HCT116 (cell line): ENCODE data around the gene MYO7A. TPM values are rescaled to one million over a fixed set of nuclear protein-coding genes. Genes with fewer than 3 reads are reported as not detected.

Experiments
- ATAC-seq: fragments of 200-7000 bp; cut with Tn5 transposase; 2 replicates; pipeline ENCODE4 v1.9.1; 2020; ENCODE audit warnings: mild to moderate bottlenecking, moderate library complexity
- BruUV-seq: library from RNA; stranded (reverse); fragments of 400-500 nt; replicated peaks from 2 replicates; lab custom pipeline; 2021; lab: Mats Ljungman, UMichigan
- CTCF ChIA-PET: fragments of 300-600 bp; sonication (Branson Sonifier 250); formaldehyde crosslinking; loops from one replicate; lab custom pipeline; 2021; ENCODE audit warnings: antibody characterized with exemption; lab: Charles Lee
- POLR2A ChIA-PET: fragments of 300-600, 350-600 bp; sonication (Branson Sonifier 250); formaldehyde crosslinking; loops from one replicate; lab custom pipeline; 2021; ENCODE audit warnings: antibody characterized with exemption; lab: Charles Lee
- RAD21 ChIA-PET, 2 experiments: fragments of 300-600 bp; sonication (Branson Sonifier 250); formaldehyde crosslinking; loops; one replicate each; lab custom pipeline; 2023; ENCODE audit warnings: low total read pairs in 2 of 2; ENCODE audit not compliant: uncharacterized antibody in 2 of 2, unreplicated experiment in 2 of 2, low non-redundant PET in 1 of 2; lab: Charles Lee
- DNase-seq: peaks from one replicate; pipeline ENCODE4 v3.0.0-alpha.2; 2010; ENCODE audit warnings: low read depth, low spot score
- H2AFZ ChIP-seq: fragments of 200-600 bp; shearing (Covaris generic), sonication (generic); 2 replicates; pipeline ENCODE4 v1.6.1; 2017; ENCODE audit warnings: low read depth, mixed run types, mixed read lengths, antibody characterized with exemption, low read length; ENCODE audit not compliant: poor library complexity, severe bottlenecking
- H3K27ac ChIP-seq: 2 replicates; pipeline ENCODE4 v1.5.1; 2012; ENCODE audit warnings: low read depth, low read length
- H3K27me3 ChIP-seq: fragments of 200-600 bp; sonication (generic); 2 replicates; pipeline ENCODE4 v1.6.1; 2016; ENCODE audit warnings: mixed run types, low read length, mixed read lengths; ENCODE audit not compliant: insufficient read depth
- H3K36me3 ChIP-seq, 2 experiments: fragments of 200-500 bp in 1 of 2; fragments of 200-600 bp in 1 of 2; sonication (Bioruptor generic) in 1 of 2; sonication (generic) in 1 of 2; 2 replicates each; pipeline versions ENCODE4 v1.5.1 to v1.6.1; 2014 to 2016; ENCODE audit warnings: low read length in 2 of 2, inconsistent platforms in 1 of 2, mixed read lengths in 1 of 2, mixed run types in 1 of 2; ENCODE audit not compliant: insufficient read depth in 2 of 2, control insufficient read depth in 1 of 2
- H3K4me1 ChIP-seq, 2 experiments: fragments of 200-600 bp in 1 of 2; sonication (generic) in 1 of 2; 2 replicates each; pipeline versions ENCODE4 v1.5.1 to v1.6.1; 2012 to 2017; ENCODE audit warnings: low read length in 2 of 2, inconsistent platforms in 1 of 2, mild to moderate bottlenecking in 1 of 2, mixed read lengths in 1 of 2, mixed run types in 1 of 2, moderate library complexity in 1 of 2; ENCODE audit not compliant: insufficient read depth in 2 of 2, control insufficient read depth in 1 of 2
- H3K4me2 ChIP-seq: fragments of 200-600 bp; sonication (generic); 2 replicates; pipeline ENCODE4 v1.6.1; 2017; ENCODE audit warnings: mixed run types, low read length, mixed read lengths
- H3K4me3 ChIP-seq, 2 experiments: fragments of 200-600 bp in 1 of 2; sonication (generic) in 1 of 2; replicated peaks in 1 of 2; 2 replicates each; pipeline ENCODE4 v1.5.1; 2011 to 2016; ENCODE audit warnings: low read length in 2 of 2, control low read depth in 1 of 2, low read depth in 1 of 2, mild to moderate bottlenecking in 1 of 2, mixed read lengths in 1 of 2, mixed run types in 1 of 2
- H3K79me2 ChIP-seq: fragments of 200-600 bp; sonication (generic); 2 replicates; pipeline ENCODE4 v1.6.1; 2017; ENCODE audit warnings: mild to moderate bottlenecking, mixed run types, low read length, moderate library complexity, mixed read lengths; ENCODE audit not compliant: insufficient read depth
- H3K9ac ChIP-seq: fragments of 200-600 bp; sonication (generic); 2 replicates; pipeline ENCODE4 v1.6.1; 2016; ENCODE audit warnings: low read length, mixed read lengths
- H3K9me2 ChIP-seq: fragments of 200-600 bp; sonication (generic), shearing (Covaris generic); 2 replicates; pipeline ENCODE4 v1.6.1; 2017; ENCODE audit warnings: mixed run types, mild to moderate bottlenecking, moderate library complexity; ENCODE audit not compliant: insufficient read depth
- H3K9me3 ChIP-seq, 2 experiments: fragments of 200-500 bp in 1 of 2; fragments of 200-600 bp in 1 of 2; sonication (Bioruptor generic) in 1 of 2; sonication (generic) in 1 of 2; 2 replicates each; pipeline ENCODE4 v1.6.1; 2014 to 2017; ENCODE audit warnings: low read length in 2 of 2, mixed read lengths in 2 of 2, inconsistent platforms in 1 of 2, low read depth in 1 of 2, mild to moderate bottlenecking in 1 of 2, mixed run types in 1 of 2, moderate library complexity in 1 of 2; ENCODE audit not compliant: control insufficient read depth in 1 of 2, insufficient read depth in 1 of 2
- H4K20me1 ChIP-seq: fragments of 200-600 bp; sonication (generic), shearing (Covaris generic); 2 replicates; pipeline ENCODE4 v1.6.1; 2017; ENCODE audit warnings: mixed run types, mild to moderate bottlenecking, moderate library complexity; ENCODE audit not compliant: insufficient read depth
- CBX3 ChIP-seq: IDR thresholded peaks from 2 replicates; pipeline ENCODE4 v1.6.1; 2012; ENCODE audit warnings: low read depth
- CEBPB ChIP-seq: IDR thresholded peaks from 2 replicates; pipeline ENCODE4 v1.6.1; 2012; ENCODE audit warnings: low read depth
- EGR1 ChIP-seq: IDR thresholded peaks from 2 replicates; pipeline ENCODE4 v1.6.1; 2012; ENCODE audit warnings: low read depth
- ELF1 ChIP-seq: IDR thresholded peaks from 2 replicates; pipeline ENCODE4 v1.6.1; 2012; ENCODE audit warnings: low read depth, borderline replicate concordance
- EZH2phosphoT487 ChIP-seq: fragments of 200-600 bp; IDR thresholded peaks from 2 replicates; pipeline ENCODE4 v1.6.1; 2018; ENCODE audit warnings: antibody characterized with exemption, borderline replicate concordance
- POLR2A ChIP-seq: IDR thresholded peaks from 2 replicates; pipeline ENCODE4 v1.7.0; 2011; ENCODE audit warnings: borderline replicate concordance; ENCODE audit not compliant: insufficient read depth, insufficient read length; ENCODE audit errors: extremely low read depth
- SIN3A ChIP-seq: IDR thresholded peaks from 2 replicates; pipeline ENCODE4 v1.6.1; 2012; ENCODE audit warnings: low read depth
- YY1 ChIP-seq: IDR thresholded peaks from 2 replicates; pipeline ENCODE4 v1.6.1; 2011; ENCODE audit warnings: low read length, low read depth, moderate library complexity, mild to moderate bottlenecking; ENCODE audit not compliant: insufficient replicate concordance; ENCODE audit errors: extremely low read depth
- ZFX ChIP-seq: fragments of 450-650 bp; IDR thresholded peaks from 2 replicates; pipeline ENCODE4 v1.6.1; 2017
- ZNF274 ChIP-seq: fragments of 200-500 bp; sonication (Bioruptor generic); IDR thresholded peaks from 2 replicates; pipeline ENCODE4 v1.6.1; 2014; ENCODE audit warnings: mild to moderate bottlenecking, low read depth, low read length, inconsistent platforms
- intact Hi-C: fragments of 100-400 bp; cut with micrococcal nuclease; formaldehyde crosslinking; loops from 2 replicates; pipeline ENCODE4 v1.10.0; 2022
- total RNA-seq: library from RNA; stranded (reverse); gene quantifications from one replicate; pipeline ENCODE4 v1.2.1, GENCODE V29; 2021; ENCODE audit not compliant: unreplicated experiment
- TF ChIP-seq, protein P1 (sequence below), 3 experiments: fragments of 200-600 bp in 1 of 3; sonication (generic) in 1 of 3; IDR thresholded peaks in 2 of 3; conservative IDR thresholded peaks in 1 of 3; 2 replicates each; pipeline ENCODE4 v1.5.1; 2012 to 2017; ENCODE audit warnings: low read depth in 2 of 3, low read length in 2 of 3, antibody characterized with exemption in 1 of 3, borderline replicate concordance in 1 of 3, control low read depth in 1 of 3, mild to moderate bottlenecking in 1 of 3, mixed read lengths in 1 of 3, mixed run types in 1 of 3, moderate library complexity in 1 of 3; ENCODE audit not compliant: insufficient read depth in 1 of 3
- TF ChIP-seq, protein P2 (sequence below): IDR thresholded peaks from 2 replicates; pipeline ENCODE4 v1.6.1; 2012; ENCODE audit warnings: low read depth

MYO7A gene
- total RNA-seq, 1 experiment from 2014 or later, result 1.8 TPM

- ChIA-PET CTCF (no interaction called here), POLR2A (no interaction called here), RAD21 (no interaction called here)
- H3K9ac ChIP-seq, result no peak overlapping the region
- no peaks in the 10 kb centered on the region for H3K9me3 ChIP-seq
- no peaks in the 10 kb centered on the region for H4K20me1 ChIP-seq
- no peak for TF ChIP-seq POLR2A
- TF ChIP-seq EZH2phosphoT487, result no peak
- no peak for TF ChIP-seq CBX3
- TF ChIP-seq ZFX, result no peak
- TF ChIP-seq ZNF274, result no peak
- TF ChIP-seq, protein P1, sequence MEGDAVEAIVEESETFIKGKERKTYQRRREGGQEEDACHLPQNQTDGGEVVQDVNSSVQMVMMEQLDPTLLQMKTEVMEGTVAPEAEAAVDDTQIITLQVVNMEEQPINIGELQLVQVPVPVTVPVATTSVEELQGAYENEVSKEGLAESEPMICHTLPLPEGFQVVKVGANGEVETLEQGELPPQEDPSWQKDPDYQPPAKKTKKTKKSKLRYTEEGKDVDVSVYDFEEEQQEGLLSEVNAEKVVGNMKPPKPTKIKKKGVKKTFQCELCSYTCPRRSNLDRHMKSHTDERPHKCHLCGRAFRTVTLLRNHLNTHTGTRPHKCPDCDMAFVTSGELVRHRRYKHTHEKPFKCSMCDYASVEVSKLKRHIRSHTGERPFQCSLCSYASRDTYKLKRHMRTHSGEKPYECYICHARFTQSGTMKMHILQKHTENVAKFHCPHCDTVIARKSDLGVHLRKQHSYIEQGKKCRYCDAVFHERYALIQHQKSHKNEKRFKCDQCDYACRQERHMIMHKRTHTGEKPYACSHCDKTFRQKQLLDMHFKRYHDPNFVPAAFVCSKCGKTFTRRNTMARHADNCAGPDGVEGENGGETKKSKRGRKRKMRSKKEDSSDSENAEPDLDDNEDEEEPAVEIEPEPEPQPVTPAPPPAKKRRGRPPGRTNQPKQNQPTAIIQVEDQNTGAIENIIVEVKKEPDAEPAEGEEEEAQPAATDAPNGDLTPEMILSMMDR (IDR thresholded peaks at IDR 0.05 in 2 of 3, conservative IDR thresholded peaks at IDR 0.05 in 1 of 3; ENCODE audit: borderline replicate concordance in 1 of 3, insufficient read depth in 1 of 3, low read depth in 2 of 3, low read length in 2 of 3), result no peak
- H3K79me2 ChIP-seq, result no peaks in the 10 kb centered on the region
- no peak overlapping the region for H3K27ac ChIP-seq
- H3K4me3 ChIP-seq, result no peak overlapping the region
- no peak overlapping the region for H2AFZ ChIP-seq
- no peaks in the 10 kb centered on the region for H3K36me3 ChIP-seq
- ATAC-seq, result no peak
- H3K27me3 ChIP-seq, result no peaks in the 10 kb centered on the region
- no peaks in the 10 kb centered on the region for H3K9me2 ChIP-seq
- BruUV-seq, result no TSS peak
- H3K4me1 ChIP-seq, result peaks cover 0 to 3% of the 10 kb centered on the region in 2 experiments; a peak in 1 of 4 replicates
- DNase-seq, result no peak
- intact Hi-C loops, result no loop called here
- H3K4me2 ChIP-seq, result no peak overlapping the region
These were observed 8.9 kb downstream of the MYO7A start for GRCh38 chr11:77136784-77137420.

DNA sequence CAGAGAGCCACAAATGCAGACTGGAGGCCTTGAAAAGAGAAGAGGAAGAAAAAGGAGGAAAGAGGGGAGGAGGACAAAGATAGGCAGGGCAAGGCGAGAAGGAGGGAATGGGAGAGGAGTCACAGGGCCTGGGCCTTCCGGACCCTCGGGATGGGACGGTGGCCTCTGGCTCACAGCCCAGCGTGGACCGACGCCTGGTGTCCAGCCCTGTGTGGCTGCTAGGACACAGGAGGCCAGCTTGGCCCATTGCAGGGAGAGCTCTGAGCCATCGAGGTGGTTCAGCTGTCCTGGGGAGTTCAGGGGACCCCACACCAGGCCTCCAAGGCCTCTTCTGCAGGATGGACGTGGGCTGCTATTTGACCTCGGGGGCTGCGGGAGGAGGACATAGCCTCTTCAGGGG, 9.4 kb downstream of the MYO7A start:
- no peaks in the 10 kb centered on the region for H3K27me3 ChIP-seq
- H3K4me3 ChIP-seq, result no peak overlapping the region
- H3K9me2 ChIP-seq, result no peaks in the 10 kb centered on the region
- TF ChIP-seq EGR1, result no peak
- TF ChIP-seq CBX3, result no peak
- TF ChIP-seq, protein P2, sequence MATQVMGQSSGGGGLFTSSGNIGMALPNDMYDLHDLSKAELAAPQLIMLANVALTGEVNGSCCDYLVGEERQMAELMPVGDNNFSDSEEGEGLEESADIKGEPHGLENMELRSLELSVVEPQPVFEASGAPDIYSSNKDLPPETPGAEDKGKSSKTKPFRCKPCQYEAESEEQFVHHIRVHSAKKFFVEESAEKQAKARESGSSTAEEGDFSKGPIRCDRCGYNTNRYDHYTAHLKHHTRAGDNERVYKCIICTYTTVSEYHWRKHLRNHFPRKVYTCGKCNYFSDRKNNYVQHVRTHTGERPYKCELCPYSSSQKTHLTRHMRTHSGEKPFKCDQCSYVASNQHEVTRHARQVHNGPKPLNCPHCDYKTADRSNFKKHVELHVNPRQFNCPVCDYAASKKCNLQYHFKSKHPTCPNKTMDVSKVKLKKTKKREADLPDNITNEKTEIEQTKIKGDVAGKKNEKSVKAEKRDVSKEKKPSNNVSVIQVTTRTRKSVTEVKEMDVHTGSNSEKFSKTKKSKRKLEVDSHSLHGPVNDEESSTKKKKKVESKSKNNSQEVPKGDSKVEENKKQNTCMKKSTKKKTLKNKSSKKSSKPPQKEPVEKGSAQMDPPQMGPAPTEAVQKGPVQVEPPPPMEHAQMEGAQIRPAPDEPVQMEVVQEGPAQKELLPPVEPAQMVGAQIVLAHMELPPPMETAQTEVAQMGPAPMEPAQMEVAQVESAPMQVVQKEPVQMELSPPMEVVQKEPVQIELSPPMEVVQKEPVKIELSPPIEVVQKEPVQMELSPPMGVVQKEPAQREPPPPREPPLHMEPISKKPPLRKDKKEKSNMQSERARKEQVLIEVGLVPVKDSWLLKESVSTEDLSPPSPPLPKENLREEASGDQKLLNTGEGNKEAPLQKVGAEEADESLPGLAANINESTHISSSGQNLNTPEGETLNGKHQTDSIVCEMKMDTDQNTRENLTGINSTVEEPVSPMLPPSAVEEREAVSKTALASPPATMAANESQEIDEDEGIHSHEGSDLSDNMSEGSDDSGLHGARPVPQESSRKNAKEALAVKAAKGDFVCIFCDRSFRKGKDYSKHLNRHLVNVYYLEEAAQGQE, result no peak
- no peak for TF ChIP-seq SIN3A
- TF ChIP-seq EZH2phosphoT487, result no peak
- no peak for TF ChIP-seq YY1
- TF ChIP-seq ELF1, result no peak
- no peak for TF ChIP-seq CEBPB
- DNase-seq, result no peak
- no peaks in the 10 kb centered on the region for H3K79me2 ChIP-seq
- no peaks in the 10 kb centered on the region for H3K36me3 ChIP-seq
- no peaks in the 10 kb centered on the region for H4K20me1 ChIP-seq
- no peak overlapping the region for H3K9ac ChIP-seq
- RAD21 ChIA-PET, result no interaction called here
- no peak overlapping the region for H3K27ac ChIP-seq
- no peak overlapping the region for H2AFZ ChIP-seq
- H3K9me3 ChIP-seq, result no peaks in the 10 kb centered on the region
- CTCF ChIA-PET, result no interaction called here
- H3K4me1 ChIP-seq, result peaks cover 0 to 3% of the 10 kb centered on the region in 2 experiments; a peak in 1 of 4 replicates
- BruUV-seq, result no TSS peak
- intact Hi-C loops, result no loop called here
- POLR2A ChIA-PET, result no interaction called here
- no peak for ATAC-seq
- no peak overlapping the region for H3K4me2 ChIP-seq
